SH-SY5Y (cell line): ENCODE measurements around the gene DSPP.

Experiments
- GATA2 ChIP-seq: IDR thresholded peaks from 2 replicates; pipeline ENCODE4 v1.6.1; 2011; ENCODE audit warnings: mild to moderate bottlenecking, low read depth, low read length
- GATA3 ChIP-seq: IDR thresholded peaks from 2 replicates; pipeline ENCODE4 v1.6.1; 2011; ENCODE audit warnings: low read depth, mild to moderate bottlenecking, low read length, moderate library complexity

The DSPP gene

DNA sequence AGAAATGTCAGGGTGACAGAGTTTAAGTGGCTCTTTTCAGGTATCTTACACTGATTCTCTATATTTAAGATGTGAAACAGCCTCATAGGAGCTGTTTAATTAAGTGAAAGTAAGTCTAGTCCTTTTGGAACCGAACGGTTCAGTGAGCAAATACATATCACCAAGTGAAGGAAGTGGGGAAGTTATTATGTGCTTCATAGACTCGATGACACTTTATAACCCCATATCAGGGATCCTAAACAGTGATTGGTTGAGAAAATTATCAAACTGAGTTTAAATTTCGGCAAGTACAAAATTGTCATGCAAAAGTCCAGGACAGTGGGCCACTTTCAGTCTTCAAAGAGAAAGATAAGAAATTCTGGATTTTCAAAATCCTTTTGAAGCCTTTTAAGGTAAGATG is at the start of gene DSPP:
Gene DSPP, plus strand, starts transcription at position 301 of the 400 bp plus-strand sequence. CDS start 2,380 bp downstream, outside the sequence.
- no peak for TF ChIP-seq GATA2
- no peak for TF ChIP-seq GATA3

GRCh38 chr4:87559090-87559837 is 49.1 kb upstream of the DSPP start:
- TF ChIP-seq GATA3 = no peak
- no peak for TF ChIP-seq GATA2

DNA sequence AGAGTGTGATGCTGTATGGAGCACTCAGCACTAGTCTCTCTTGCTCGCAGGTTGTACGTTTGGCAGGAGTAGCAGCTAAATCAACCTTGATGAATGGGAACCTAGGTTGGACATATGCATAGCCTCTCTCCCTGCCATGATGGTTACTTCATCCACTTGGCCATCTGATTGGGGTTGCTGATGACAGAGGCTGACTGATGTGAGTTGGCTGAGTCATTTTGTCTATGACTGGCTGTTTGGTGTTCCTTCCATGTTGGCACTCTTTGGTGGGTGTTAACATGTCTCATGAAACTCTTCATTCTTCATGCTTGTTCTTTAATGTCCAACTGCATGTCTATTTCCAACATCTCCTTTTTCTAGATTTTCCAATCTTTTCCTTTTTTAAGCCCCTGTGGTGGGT is 47.5 kb upstream of the DSPP start:
- TF ChIP-seq GATA2 = no peak
- no peak for TF ChIP-seq GATA3

DNA sequence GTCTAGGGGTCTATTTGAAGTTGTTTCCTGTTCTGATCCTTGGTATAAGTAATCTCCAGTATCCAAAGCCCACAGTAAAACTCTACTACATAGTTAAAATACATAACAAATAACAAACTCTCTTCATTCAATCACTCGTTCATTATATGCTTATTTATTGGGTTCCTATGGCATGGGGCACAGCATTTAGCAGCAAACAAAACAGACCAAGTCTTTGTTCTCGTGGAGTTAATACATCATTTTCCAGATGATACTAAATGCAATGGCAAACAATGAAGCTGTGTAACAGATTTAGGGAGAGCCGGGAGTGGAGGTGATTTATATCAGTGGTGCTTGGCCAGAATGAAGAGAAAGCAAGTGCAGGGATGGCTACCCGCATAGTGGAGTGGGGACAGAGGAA is 42.6 kb upstream of the DSPP start:
- TF ChIP-seq GATA3 = no peak
- no peak for TF ChIP-seq GATA2

GRCh38 chr4:87566276-87566675 is 42.1 kb upstream of the DSPP start:
- TF ChIP-seq GATA3 (no peak), GATA2 (no peak)

- TF ChIP-seq GATA2 (no peak), GATA3 (no peak)
Measured at GRCh38 chr4:87567191-87567590, 41.1 kb upstream of the DSPP start.

- TF ChIP-seq GATA2 (no peak), GATA3 (no peak)
Measured at GRCh38 chr4:87570290-87570805, 38.0 kb upstream of the DSPP start.

- TF ChIP-seq GATA3 (no peak), GATA2 (no peak)
Measured at GRCh38 chr4:87574996-87575395, 33.3 kb upstream of the DSPP start.

GRCh38 chr4:87575408-87575807 is 32.9 kb upstream of the DSPP start:
- no peak for TF ChIP-seq GATA3

GRCh38 chr4:87575983-87576382 is 32.3 kb upstream of the DSPP start:
- no peak for TF ChIP-seq GATA3
- TF ChIP-seq GATA2 = no peak

- TF ChIP-seq GATA2 (peak; percentile 10; the same call in 1 of the 2 replicates), GATA3 (no peak)
Measured at GRCh38 chr4:87579478-87579877, 28.9 kb upstream of the DSPP start.

- TF ChIP-seq GATA3 (no peak), GATA2 (no peak)
Measured at GRCh38 chr4:87580057-87580456, 28.3 kb upstream of the DSPP start.

DNA sequence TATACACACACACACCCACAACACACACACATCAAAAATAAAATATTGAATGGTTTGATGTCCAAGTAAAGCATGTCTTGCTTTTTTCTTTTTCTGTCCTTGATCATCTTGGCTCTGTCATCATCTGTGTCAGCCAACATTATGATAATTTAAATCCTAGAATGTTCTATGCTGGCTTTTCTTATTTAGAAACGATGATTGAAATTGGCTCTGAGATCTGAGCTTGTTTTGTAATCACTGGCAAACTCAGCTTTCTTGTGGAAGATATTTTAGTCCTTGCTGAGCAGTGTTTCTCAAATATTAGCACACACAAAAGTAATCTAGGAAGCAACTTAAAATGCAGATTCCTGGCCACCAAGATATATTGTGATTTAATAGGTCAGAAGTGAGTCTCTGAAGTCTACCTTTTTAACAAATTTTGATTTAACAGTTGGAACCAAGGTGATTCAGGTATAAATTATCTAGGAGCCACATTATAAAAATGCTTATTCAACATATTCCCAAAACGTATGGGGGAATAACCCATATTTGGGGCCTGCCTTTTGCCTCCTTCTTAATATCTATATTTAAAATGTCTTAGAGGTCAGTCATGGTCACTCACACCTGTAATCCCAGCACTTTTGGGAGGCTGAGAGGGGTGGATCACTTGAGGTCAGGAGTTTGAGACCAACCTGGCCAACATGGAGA is 24.0 kb upstream of the DSPP start:
- TF ChIP-seq GATA2 = no peak
- TF ChIP-seq GATA3 = no peak

- TF ChIP-seq GATA2 (no peak), GATA3 (no peak)
Measured at GRCh38 chr4:87589531-87589930, 18.8 kb upstream of the DSPP start.

GRCh38 chr4:87592124-87592523 is 16.2 kb upstream of the DSPP start:
- no peak for TF ChIP-seq GATA2
- TF ChIP-seq GATA3 = no peak
